Subcutaneous abdominal adipose tissue (tissue), 5 donors: Measurements from ENCODE around the gene ZBTB7B.
"Not testable (repeated sequence)": the region's sequence is repeated elsewhere in the genome, so short reads cannot be mapped to it uniquely, and the experiment has no call there.

Experiments used
- H3K27ac ChIP-seq: one replicate; pipeline ENCODE4 v1.7.0; 2013; ENCODE audit warnings: low read depth, mild to moderate bottlenecking, inconsistent platforms, low read length, moderate library complexity
- H3K27me3 ChIP-seq, 5 donors: one replicate each; pipeline ENCODE4 v1.7.0; 2013; ENCODE audit warnings: low read length in 5 of 5, inconsistent platforms in 1 of 5; ENCODE audit not compliant: control insufficient read depth in 5 of 5, insufficient read depth in 4 of 5
- H3K36me3 ChIP-seq, 5 donors: one replicate each; pipeline ENCODE4 v1.7.0; 2013; ENCODE audit warnings: low read length in 5 of 5; ENCODE audit not compliant: control insufficient read depth in 5 of 5, insufficient read depth in 5 of 5
- H3K4me1 ChIP-seq, 5 donors: one replicate each; pipeline ENCODE4 v1.7.0; 2013; ENCODE audit warnings: low read length in 5 of 5, mild to moderate bottlenecking in 3 of 5, moderate library complexity in 1 of 5; ENCODE audit not compliant: control insufficient read depth in 5 of 5, insufficient read depth in 5 of 5
- H3K4me3 ChIP-seq, 5 donors: one replicate each; pipeline ENCODE4 v1.7.0; 2013; ENCODE audit warnings: low read length in 5 of 5, low read depth in 1 of 5
- H3K9ac ChIP-seq, 5 donors: one replicate each; pipeline ENCODE4 v1.7.0; 2013; ENCODE audit warnings: low read length in 5 of 5, mild to moderate bottlenecking in 4 of 5, moderate library complexity in 3 of 5
- H3K9me3 ChIP-seq, 5 donors: one replicate each; pipeline ENCODE4 v1.7.0; 2013; ENCODE audit warnings: low read length in 5 of 5; ENCODE audit not compliant: control insufficient read depth in 5 of 5
- donor health status: healthy.
- donor health status: healthy.
- donor health status: healthy.
- donor health status: healthy.
- donor health status: healthy.

ZBTB7B gene

DNA sequence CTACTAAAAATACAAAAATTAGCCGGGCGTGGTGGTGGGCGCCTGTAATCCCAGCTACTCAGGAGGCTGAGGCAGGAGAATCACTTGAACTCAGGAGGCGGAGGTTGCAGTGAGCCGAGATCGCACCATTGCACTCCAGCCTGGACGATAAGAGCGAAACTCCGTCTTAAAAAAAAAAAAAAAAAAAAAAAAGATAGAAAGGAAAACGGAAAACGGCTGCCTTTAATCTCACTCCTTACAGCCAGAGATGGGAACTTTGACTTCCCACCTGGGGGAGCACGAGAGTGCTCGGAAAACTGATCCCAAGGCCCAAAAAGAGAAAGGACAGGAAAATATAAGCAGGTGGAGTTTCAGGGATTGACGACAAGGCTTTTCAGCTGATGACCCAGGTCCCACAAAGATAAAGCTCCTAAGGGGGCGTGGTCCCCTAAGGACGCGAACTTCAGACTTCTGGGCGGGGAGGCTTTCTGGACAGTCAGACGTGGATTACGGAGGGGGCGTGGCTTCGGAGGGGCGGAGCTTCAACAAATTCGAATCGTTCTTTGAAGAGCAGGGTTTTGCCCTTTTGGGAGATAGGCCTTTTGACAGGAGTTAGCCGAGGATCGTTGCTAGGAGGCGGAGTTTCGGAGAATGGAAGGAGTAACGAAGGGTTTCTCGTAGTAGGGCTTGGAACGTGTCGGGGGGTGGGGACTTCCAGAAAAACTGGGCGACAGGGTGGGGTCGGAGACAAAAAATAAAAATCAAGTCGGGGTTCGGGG is 29.1 kb upstream of the ZBTB7B start:
- Histone ChIP-seq H3K27me3 (peaks cover 0 to 11% (median 0%) of the 10 kb centered on the region in 5 donors), H3K4me1 (peaks cover 31 to 70% (median 66%) of the 10 kb centered on the region in 5 donors), H3K4me3 (peak overlapping the region; percentile 75 to 91 (median 82)), H3K27ac (peak overlapping the region; percentile 97), H3K36me3 (peaks cover 0 to 13% (median 7%) of the 10 kb centered on the region in 5 donors), H3K9ac (peak overlapping the region; percentile 89 to 100 (median 95)), H3K9me3 (peaks cover 0 to 2% (median 0%) of the 10 kb centered on the region in 5 donors)

GRCh38 chr1:154974102-154974807 is 28.3 kb upstream of the ZBTB7B start, which contains the start of gene CKS1B:
CKS1B (plus strand) TSS chr1:154974681; CDS start chr1:154974746, 65 bp downstream.
- H3K9me3 ChIP-seq = peaks cover 0 to 2% (median 0%) of the 10 kb centered on the region in 5 donors
- H3K27me3 ChIP-seq = peaks cover 0 to 11% (median 0%) of the 10 kb centered on the region in 5 donors
- peaks cover 29 to 63% (median 59%) of the 10 kb centered on the region in 5 donors for H3K4me1 ChIP-seq
- peak within 1 kb of the TSS; percentile 75 to 92 (median 84) for H3K4me3 ChIP-seq
- peaks cover 1 to 11% (median 10%) of the 10 kb centered on the region in 5 donors for H3K36me3 ChIP-seq
- H3K9ac ChIP-seq = peak within 1 kb of the TSS; percentile 89 to 100 (median 95)
- H3K27ac ChIP-seq = peak within 1 kb of the TSS; percentile 97

DNA sequence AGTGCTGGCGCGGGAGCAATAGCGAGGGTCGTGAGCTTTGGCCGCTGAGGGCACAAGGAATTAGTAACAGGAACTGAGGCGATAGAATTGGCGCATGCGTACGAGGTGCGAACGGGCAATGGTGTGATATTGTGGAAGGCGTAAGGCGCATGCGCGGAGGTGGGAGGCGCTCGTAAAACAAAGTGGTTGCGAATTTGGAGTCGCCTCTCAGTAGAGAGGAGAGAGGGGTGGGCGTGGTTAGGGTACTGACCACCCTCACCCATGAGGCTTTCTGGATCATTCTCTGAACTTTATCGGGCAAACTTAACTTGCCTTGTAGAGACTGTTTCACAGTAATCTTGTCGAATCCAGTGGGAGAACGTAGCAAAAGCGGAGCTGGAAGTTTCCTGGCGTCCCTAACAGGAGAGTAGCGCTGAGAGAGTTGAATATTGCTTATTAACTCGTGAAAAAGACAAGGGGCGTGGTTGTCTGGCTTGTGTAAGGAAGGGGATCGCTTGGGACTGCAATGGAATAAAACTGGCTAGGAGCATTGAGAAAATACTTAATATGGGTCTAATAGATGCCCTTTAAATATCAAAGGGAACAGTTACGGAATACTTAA is 27.7 kb upstream of the ZBTB7B start:
- H3K27ac ChIP-seq = peak overlapping the region; percentile 97
- H3K9me3 ChIP-seq = peaks cover 0 to 2% (median 0%) of the 10 kb centered on the region in 5 donors
- H3K27me3 ChIP-seq = peaks cover 0 to 11% (median 0%) of the 10 kb centered on the region in 5 donors
- peaks cover 29 to 56% (median 52%) of the 10 kb centered on the region in 5 donors for H3K4me1 ChIP-seq
- H3K36me3 ChIP-seq = peaks cover 5 to 16% (median 12%) of the 10 kb centered on the region in 5 donors
- H3K9ac ChIP-seq = peak overlapping the region; percentile 74 to 100 (median 86)
- H3K4me3 ChIP-seq = peak overlapping the region; percentile 75 to 92 (median 84)

DNA sequence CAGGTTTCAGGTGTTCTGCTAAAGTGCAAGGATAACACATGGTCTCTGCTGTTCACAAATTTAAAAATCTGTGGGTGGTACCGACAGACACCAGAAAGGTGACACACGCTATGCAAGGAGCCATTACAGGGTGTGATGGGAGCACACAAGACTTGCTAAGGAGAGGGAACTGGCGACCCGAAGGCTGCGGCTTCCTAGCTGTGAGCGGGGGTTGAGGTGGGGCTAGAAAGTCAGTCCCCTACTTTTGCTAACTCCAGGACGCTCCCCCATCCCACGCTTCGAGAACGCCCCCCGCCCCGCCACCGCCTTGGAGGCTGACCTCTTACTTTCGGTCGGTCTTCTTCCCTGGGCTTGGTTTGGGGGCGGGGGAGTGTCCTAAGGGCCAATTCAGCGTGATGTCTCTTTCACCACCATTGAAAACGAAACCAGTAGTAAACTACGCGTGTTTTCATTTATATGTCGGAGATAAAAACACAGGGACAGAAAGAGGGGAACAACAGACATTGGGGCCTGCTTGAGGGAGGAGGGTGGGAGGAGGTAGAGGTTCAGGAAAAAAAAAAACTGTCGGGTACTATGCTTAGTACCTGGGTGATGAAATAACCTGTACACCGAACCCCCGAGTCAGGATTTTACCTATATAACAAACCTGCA is 27.1 kb upstream of the ZBTB7B start:
- Histone ChIP-seq H3K4me1 (peaks cover 29 to 50% (median 46%) of the 10 kb centered on the region in 5 donors), H3K27me3 (peaks cover 0 to 11% (median 0%) of the 10 kb centered on the region in 5 donors), H3K4me3 (peak overlapping the region; percentile 75 to 92 (median 84)), H3K9me3 (peaks cover 0 to 2% (median 0%) of the 10 kb centered on the region in 5 donors), H3K36me3 (peaks cover 5 to 16% (median 12%) of the 10 kb centered on the region in 5 donors), H3K9ac (peak overlapping the region; percentile 74 to 100 (median 86)), H3K27ac (peak overlapping the region; percentile 97)

DNA sequence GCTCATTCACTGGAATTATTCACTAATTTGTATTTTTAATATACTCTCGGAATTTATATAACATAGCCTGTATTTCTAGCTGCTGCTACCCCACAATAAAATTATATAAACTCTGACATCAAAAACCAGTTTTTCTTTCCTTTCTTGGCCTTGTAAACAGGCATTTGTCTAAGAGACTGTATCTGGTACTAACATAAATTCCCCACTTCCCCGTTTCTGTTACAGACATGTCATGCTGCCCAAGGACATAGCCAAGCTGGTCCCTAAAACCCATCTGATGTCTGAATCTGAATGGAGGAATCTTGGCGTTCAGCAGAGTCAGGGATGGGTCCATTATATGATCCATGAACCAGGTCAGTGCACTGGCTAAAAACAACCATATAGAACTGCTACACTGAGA is 24.8 kb upstream of the ZBTB7B start:
- H3K27ac ChIP-seq, H3K9ac ChIP-seq: not testable (repeated sequence)

DNA sequence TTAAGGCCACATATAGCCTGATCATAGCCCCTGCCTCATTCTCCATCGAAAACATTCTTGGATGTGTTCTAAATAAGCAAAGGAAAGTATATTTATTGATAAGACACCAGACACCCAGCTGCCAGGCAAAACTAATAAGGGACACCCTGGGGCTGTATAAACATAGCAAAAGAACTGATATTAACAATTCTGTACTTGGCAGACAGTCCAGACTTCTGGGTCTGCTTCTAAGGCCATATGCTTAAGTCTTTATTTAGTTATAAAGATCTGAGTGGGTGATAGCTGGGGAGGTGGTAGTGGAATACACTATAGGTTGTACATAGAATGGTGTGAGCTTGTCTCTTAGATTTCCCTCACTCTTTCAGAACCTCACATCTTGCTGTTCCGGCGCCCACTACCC is 24.2 kb upstream of the ZBTB7B start:
- no peak overlapping the region for H3K27ac ChIP-seq

More for the DNA sequence above, 24.8 kb upstream of the ZBTB7B start:
- H3K36me3 ChIP-seq = peaks cover 5 to 16% (median 12%) of the 10 kb centered on the region in 5 donors
- not testable (repeated sequence) for H3K9me3 ChIP-seq, H3K4me3 ChIP-seq
- peaks cover 0 to 11% (median 0%) of the 10 kb centered on the region in 5 donors for H3K27me3 ChIP-seq
- H3K4me1 ChIP-seq = peaks cover 16 to 34% (median 29%) of the 10 kb centered on the region in 5 donors

GRCh38 chr1:154982341-154982740 is 20.3 kb upstream of the ZBTB7B start:
- Histone ChIP-seq H3K4me3 (peak overlapping the region; percentile 68 to 96 (median 82)), H3K9ac (peak overlapping the region in 3 of 5 donors; percentile 27 to 69 (median 64)), H3K36me3 (peaks cover 6 to 18% (median 11%) of the 10 kb centered on the region in 5 donors), H3K27me3 (no peaks in the 10 kb centered on the region), H3K4me1 (peaks cover 2 to 37% (median 30%) of the 10 kb centered on the region in 5 donors), H3K27ac (no peak overlapping the region), H3K9me3 (no peaks in the 10 kb centered on the region)

More for the DNA sequence above, 24.2 kb upstream of the ZBTB7B start:
- Histone ChIP-seq H3K9me3 (peaks cover 0 to 2% (median 0%) of the 10 kb centered on the region in 5 donors), H3K4me1 (peaks cover 13 to 31% (median 26%) of the 10 kb centered on the region in 5 donors), H3K36me3 (peaks cover 5 to 16% (median 12%) of the 10 kb centered on the region in 5 donors), H3K4me3 (no peak overlapping the region), H3K27me3 (peaks cover 0 to 11% (median 0%) of the 10 kb centered on the region in 5 donors), H3K9ac (no peak overlapping the region)

GRCh38 chr1:154982897-154983648 is 19.5 kb upstream of the ZBTB7B start, which contains the start of gene FLAD1:
FLAD1 (plus strand) TSS chr1:154983344; CDS start chr1:154983695, 351 bp downstream.
- no peaks in the 10 kb centered on the region for H3K9me3 ChIP-seq
- peak within 1 kb of the TSS; percentile 82 to 96 (median 89) for H3K4me3 ChIP-seq
- peaks cover 2 to 45% (median 37%) of the 10 kb centered on the region in 5 donors for H3K4me1 ChIP-seq
- H3K27ac ChIP-seq = peak within 1 kb of the TSS; percentile 91
- H3K36me3 ChIP-seq = peaks cover 9 to 24% (median 14%) of the 10 kb centered on the region in 5 donors
- H3K27me3 ChIP-seq = no peaks in the 10 kb centered on the region
- peak within 1 kb of the TSS; percentile 87 to 96 (median 93) for H3K9ac ChIP-seq
